HG03575 (cell line): ENCODE data around the gene ZNF846.

Source experiments
- ATAC-seq: cut with Tn5 transposase; IDR thresholded peaks from one replicate; pipeline ENCODE4 v1.9.1; 2021; ENCODE audit not compliant: unreplicated experiment, insufficient number of reproducible peaks, low FRiP score; ENCODE audit errors: extremely low read depth

The ZNF846 gene

DNA sequence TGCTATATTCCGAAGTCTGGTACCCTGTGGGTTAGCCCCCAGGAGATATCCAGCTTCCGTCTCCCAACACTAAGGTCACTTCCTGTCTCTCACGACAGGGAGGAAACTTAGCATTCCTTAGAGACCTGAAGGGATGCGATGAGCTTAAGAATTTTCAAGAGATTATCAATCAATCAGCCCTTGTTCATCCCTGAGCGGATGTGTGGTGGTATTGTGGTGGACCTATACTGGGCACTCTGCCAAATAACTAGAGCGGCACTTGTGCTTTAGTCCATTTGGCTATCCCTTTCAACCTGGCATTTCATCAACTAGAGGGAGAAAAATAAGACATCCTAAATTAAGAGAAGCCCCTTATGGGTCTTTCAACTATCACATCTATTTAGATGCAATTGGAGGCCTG is 62.7 kb downstream of the ZNF846 start:
- no peak for ATAC-seq

DNA sequence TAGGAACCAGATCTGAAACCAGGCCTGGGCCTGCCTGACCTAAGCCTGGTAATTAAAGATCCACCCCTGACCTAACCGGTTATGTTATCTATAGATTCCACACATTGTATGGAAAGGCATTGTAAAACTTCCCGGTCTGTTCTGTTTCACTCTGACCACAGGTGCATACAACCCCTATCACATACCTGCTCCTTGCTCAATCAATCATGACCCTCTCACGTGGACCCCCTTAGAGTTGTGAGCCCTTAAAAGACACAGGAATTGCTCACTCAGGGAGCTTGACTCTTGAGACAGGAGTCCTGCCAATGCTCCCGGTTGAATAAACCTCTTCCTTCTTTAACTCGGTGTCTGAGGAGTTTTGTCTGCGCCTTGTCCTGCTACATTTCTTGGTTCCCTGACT is 66.4 kb downstream of the ZNF846 start:
- no peak for ATAC-seq
